ENCODE measurements around the gene DIPK1A.

The DIPK1A gene

DNA sequence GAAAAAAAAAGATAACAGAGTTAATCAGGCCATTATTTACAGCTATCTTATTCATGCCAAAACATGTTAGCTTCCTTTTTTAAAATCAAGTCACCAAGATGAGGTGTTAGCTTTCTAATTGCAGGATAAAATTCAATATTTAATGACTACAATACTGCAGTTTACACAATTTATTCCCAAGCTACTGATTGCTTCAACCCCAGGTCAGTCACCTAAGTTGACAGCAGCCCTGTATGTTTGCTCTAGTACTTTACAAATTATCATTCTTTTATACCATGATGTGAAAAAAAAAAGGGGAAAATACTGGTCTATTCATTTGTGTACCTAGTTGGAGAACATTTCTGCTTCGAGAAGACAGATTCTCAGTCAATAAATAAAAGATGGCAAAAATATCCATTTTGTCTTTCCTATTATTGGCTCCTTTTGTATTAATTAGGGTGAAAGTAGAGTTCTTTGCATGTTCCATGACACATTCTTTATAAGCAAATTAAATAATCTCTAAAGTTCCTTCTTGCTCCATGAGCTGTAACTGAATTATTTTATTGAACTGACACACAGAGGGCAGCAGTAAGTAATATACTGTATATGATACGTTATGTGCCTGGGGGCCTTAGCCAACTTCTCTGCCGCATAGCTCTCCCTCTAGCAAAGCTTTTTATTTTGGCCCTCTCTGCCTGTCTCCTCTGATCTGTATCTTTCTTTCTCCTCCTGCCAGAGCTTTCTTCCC is 48.0 kb downstream of the DIPK1A start:
- Histone ChIP-seq H3K4me2 (ENCODE audit: low read depth, low read length) (no peak overlapping the region), H3K27ac (ENCODE audit: low read length) (no peak overlapping the region), H2AFZ (ENCODE audit: low read length) (no peak overlapping the region), H3K9me3 (replicated peaks; ENCODE audit: insufficient read depth, low read length) (no peaks in the 10 kb centered on the region), H3K36me3 (replicated peaks; ENCODE audit: insufficient read depth, low read length) (no peaks in the 10 kb centered on the region), H3K9ac (ENCODE audit: low read length) (no peak overlapping the region), H3K79me2 (ENCODE audit: low read length) (peaks cover 68% of the 10 kb centered on the region), H3K4me3 (ENCODE audit: low read length) (no peak overlapping the region), H4K20me1 (ENCODE audit: insufficient read depth, low read length) (no peaks in the 10 kb centered on the region), H3F3A (ENCODE audit: insufficient read depth, low read length) (no peaks in the 10 kb centered on the region), H3K4me1 (ENCODE audit: low read length) (no peaks in the 10 kb centered on the region), H3K27me3 (replicated peaks; ENCODE audit: insufficient read depth, low read length) (no peaks in the 10 kb centered on the region), H3K9me2 (replicated peaks; ENCODE audit: insufficient read depth, low read length) (no peaks in the 10 kb centered on the region)
- no peak for DNase-seq
- TF ChIP-seq EZH2 (optimal IDR thresholded peaks at IDR 0.05; ENCODE audit: low read depth, low read length) = no peak
- TF ChIP-seq, protein P1, sequence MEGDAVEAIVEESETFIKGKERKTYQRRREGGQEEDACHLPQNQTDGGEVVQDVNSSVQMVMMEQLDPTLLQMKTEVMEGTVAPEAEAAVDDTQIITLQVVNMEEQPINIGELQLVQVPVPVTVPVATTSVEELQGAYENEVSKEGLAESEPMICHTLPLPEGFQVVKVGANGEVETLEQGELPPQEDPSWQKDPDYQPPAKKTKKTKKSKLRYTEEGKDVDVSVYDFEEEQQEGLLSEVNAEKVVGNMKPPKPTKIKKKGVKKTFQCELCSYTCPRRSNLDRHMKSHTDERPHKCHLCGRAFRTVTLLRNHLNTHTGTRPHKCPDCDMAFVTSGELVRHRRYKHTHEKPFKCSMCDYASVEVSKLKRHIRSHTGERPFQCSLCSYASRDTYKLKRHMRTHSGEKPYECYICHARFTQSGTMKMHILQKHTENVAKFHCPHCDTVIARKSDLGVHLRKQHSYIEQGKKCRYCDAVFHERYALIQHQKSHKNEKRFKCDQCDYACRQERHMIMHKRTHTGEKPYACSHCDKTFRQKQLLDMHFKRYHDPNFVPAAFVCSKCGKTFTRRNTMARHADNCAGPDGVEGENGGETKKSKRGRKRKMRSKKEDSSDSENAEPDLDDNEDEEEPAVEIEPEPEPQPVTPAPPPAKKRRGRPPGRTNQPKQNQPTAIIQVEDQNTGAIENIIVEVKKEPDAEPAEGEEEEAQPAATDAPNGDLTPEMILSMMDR (IDR thresholded peaks at IDR 0.05; ENCODE audit: low read length) = no peak
- no peak for TF ChIP-seq EZH2phosphoT487 (IDR thresholded peaks at IDR 0.05; ENCODE audit: low read length)

DNA sequence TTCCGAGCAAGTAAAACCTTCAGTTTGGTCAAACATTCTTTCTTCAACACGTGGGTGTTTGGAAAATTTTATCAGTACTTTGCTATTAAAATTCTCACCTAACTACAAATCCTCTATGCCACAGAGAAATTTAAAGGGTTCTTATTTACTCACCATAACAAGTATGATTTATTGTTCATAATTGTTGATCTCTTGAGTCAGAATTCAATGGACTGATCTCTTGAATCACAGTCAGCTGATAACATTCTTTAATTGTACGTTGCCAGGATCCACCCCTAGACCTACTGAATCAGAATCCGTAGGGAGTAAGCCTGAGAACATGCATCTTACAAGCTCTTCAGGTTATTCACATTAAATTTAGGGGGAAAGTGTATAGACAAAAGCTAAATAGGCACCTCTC is 51.2 kb downstream of the DIPK1A start:
- H3K27me3 ChIP-seq (replicated peaks; ENCODE audit: insufficient read depth, low read length) = no peaks in the 10 kb centered on the region
- no peaks in the 10 kb centered on the region for H3K9me2 ChIP-seq (replicated peaks; ENCODE audit: insufficient read depth, low read length)
- peaks cover 63% of the 10 kb centered on the region for H3K79me2 ChIP-seq (ENCODE audit: low read length)
- H3K9ac ChIP-seq (ENCODE audit: low read length) = no peak overlapping the region
- H3K4me3 ChIP-seq (ENCODE audit: low read length) = no peak overlapping the region
- DNase-seq = no peak
- no peak for TF ChIP-seq EZH2phosphoT487 (IDR thresholded peaks at IDR 0.05; ENCODE audit: low read length)
- H3K4me1 ChIP-seq (ENCODE audit: low read length) = 0 out of 2 replicates have a peak, but pooled peaks cover 4% of the 10 kb centered on the region
- no peak overlapping the region for H3K27ac ChIP-seq (ENCODE audit: low read length)
- H3K4me2 ChIP-seq (ENCODE audit: low read depth, low read length) = no peak overlapping the region
- no peak overlapping the region for H2AFZ ChIP-seq (ENCODE audit: low read length)
- H3K36me3 ChIP-seq (replicated peaks; ENCODE audit: insufficient read depth, low read length) = no peaks in the 10 kb centered on the region
- no peaks in the 10 kb centered on the region for H4K20me1 ChIP-seq (ENCODE audit: insufficient read depth, low read length)
- H3K9me3 ChIP-seq (replicated peaks; ENCODE audit: insufficient read depth, low read length) = no peaks in the 10 kb centered on the region
- H3F3A ChIP-seq (ENCODE audit: insufficient read depth, low read length) = no peaks in the 10 kb centered on the region

DNA sequence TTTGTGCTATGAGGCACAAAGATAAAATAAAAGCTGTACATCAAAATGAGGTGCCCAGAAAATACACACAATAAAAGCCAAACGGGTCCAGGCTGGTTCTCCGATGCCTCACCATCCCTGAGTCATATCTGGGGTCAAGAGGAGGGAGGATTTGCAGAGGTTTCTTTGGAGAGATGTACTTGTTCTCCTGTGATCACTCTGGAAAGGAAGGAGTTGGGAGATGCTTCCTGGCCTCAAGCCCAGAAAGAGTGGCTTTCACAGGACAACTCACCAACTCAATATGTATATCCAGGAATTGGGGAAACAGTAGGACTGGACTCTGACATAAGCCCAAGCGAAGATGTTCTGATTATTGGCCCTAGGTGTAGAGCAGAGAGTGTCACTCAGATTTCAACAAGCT is 51.9 kb downstream of the DIPK1A start:
- Histone ChIP-seq H3F3A (ENCODE audit: insufficient read depth, low read length) (peaks cover under 1% of the 10 kb centered on the region; the same call in 1 of the 2 replicates), H3K79me2 (ENCODE audit: low read length) (peaks cover 61% of the 10 kb centered on the region)

More for the DNA sequence above, 51.9 kb downstream of the DIPK1A start:
- no peaks in the 10 kb centered on the region for H3K9me3 ChIP-seq (replicated peaks; ENCODE audit: insufficient read depth, low read length)
- no peak overlapping the region for H3K4me3 ChIP-seq (ENCODE audit: low read length)
- H3K4me2 ChIP-seq (ENCODE audit: low read depth, low read length) = no peak overlapping the region
- no peaks in the 10 kb centered on the region for H3K27me3 ChIP-seq (replicated peaks; ENCODE audit: insufficient read depth, low read length)
- no peaks in the 10 kb centered on the region for H3K9me2 ChIP-seq (replicated peaks; ENCODE audit: insufficient read depth, low read length)
- no peak overlapping the region for H3K9ac ChIP-seq (ENCODE audit: low read length)
- no peak for DNase-seq
- H3K27ac ChIP-seq (ENCODE audit: low read length) = no peak overlapping the region
- no peaks in the 10 kb centered on the region for H4K20me1 ChIP-seq (ENCODE audit: insufficient read depth, low read length)
- H3K36me3 ChIP-seq (replicated peaks; ENCODE audit: insufficient read depth, low read length) = no peaks in the 10 kb centered on the region
- TF ChIP-seq EZH2 (optimal IDR thresholded peaks at IDR 0.05; ENCODE audit: low read depth, low read length) = no peak
- TF ChIP-seq, protein P1 (IDR thresholded peaks at IDR 0.05; ENCODE audit: low read length) = no peak
- H3K4me1 ChIP-seq (ENCODE audit: low read length) = 0 out of 2 replicates have a peak, but pooled peaks cover 6% of the 10 kb centered on the region
- no peak overlapping the region for H2AFZ ChIP-seq (ENCODE audit: low read length)
